Fibroblast of skin of right biceps (primary cell): ENCODE measurements around the gene TAS2R30.
"Not testable (repeated sequence)": the region's sequence is repeated elsewhere in the genome, so short reads cannot be mapped to it uniquely, and the experiment has no call there.

Experiments used
- DNase-seq: peaks from one replicate; pipeline ENCODE4 v3.0.0-alpha.2; 2013

TAS2R30 gene

GRCh38 chr12:11134305-11134704 lies at the start of gene TAS2R30:
TSS of gene TAS2R30 (minus strand) at chr12:11134644. CDS start at chr12:11134244, 400 bp downstream.
- DNase-seq = no peak

GRCh38 chr12:11183011-11183410 lies 48.6 kb upstream of the TAS2R30 start:
- DNase-seq = no peak

DNA sequence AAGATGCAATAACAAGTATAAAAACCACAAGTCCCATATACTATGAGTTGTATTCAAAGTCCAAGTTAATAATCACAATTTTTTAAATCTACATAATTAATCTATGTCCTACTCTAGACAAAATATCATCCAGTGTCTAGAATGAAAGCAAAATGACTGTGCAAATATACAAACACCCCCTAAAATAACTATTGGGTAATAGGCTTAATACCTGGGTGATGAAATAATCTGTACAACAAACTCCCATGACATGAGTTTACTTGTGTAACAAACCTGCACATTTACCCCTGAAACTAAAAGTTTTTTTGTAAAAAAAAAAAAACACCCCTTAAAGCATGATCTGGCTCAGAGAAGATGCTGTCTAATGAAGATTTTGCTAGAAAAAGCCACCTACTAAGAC lies 48.1 kb upstream of the TAS2R30 start:
- no peak for DNase-seq

DNA sequence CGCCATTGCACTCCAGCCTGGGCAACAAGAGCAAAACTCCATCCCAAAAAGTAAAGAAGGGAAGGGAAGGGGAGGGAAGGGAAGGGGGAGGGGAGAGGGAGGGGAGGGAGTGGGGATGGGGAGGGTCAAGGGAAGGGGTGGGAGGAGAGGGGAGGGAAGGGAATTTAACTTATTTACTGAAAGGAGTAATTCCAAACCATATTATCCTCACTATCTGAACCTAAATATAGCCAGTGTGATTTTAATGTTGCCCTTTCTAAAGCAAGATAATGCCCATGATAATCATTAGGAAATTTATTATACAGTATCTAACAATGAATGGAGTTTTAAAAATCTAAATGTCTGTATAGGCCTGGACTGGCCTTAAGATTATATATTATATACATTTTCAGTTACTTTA lies 43.8 kb upstream of the TAS2R30 start:
- no peak for DNase-seq

DNA sequence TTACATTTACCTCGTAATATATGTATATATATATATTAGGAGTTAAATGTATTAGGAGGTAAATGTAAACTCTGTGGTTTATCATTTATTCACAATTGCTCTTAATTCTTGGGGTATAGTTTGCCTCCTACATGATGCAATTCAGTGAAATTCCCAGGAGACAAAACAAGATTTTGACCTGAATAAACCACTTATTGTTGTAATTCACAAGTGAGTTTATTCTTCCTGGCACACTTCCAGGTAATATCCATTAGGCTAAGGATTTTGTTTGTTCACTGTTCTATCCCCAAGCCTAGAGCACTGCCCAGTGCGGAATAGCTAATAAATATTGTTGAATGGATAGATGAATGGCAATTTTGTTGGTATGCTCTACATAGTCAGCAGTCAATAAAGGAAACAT lies 39.6 kb upstream of the TAS2R30 start:
- peak; percentile 10 for DNase-seq

DNA sequence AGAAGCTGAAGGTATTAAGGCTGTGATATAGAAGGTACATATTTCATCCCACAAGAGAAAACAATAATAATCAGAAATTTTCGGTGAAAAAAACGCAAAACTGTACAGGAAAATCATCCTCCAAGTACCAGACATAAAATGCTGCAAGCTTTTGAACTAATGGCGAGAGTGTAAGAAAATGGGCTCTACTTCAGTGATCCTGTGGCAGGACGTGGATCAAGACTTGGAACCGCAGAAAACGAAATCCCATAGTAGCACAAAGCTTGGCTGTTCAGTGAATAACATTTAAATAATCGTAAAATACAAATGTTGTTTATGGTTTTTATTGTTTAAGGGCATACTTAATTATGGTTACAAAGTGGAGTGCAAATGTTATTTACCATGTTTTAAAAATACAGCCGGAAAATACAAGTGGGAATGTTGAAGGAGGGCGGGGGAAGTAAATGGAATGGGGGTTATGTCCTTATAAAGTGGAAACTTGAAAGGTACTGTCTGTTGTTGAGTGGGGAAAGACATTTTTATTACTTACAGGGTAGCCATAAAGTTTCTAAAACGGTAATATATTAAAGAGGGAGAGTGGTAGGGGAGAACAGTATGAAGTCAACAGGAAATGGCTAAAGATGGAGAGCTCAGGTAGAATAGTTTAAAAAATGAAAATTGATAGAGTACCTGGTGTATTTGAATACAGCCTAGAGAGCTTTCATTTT lies 37.7 kb upstream of the TAS2R30 start:
- DNase-seq = peak; percentile 11

- DNase-seq = peak; percentile 96
Measured at GRCh38 chr12:11171145-11171968, 36.9 kb upstream of the TAS2R30 start, which contains the start of gene SMIM10L1. TSS of gene SMIM10L1 (plus strand) at chr12:11171194. CDS start at chr12:11171357, 163 bp downstream.

DNA sequence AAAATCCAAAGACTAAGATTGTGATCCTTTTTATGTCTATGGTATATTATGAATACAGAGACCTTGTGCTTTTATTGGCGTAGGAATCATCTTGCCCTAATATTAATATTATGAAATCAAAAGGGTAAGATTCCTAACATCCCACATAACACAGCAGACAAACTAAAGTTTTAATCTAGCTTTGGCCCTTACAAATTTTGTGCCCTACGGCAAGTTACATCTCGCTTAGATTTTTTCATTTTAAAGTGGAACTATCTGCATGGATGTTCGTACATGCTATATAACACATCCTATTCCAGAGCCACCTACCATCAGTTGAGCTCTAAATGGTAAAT lies 36.3 kb upstream of the TAS2R30 start:
- DNase-seq = no peak

DNA sequence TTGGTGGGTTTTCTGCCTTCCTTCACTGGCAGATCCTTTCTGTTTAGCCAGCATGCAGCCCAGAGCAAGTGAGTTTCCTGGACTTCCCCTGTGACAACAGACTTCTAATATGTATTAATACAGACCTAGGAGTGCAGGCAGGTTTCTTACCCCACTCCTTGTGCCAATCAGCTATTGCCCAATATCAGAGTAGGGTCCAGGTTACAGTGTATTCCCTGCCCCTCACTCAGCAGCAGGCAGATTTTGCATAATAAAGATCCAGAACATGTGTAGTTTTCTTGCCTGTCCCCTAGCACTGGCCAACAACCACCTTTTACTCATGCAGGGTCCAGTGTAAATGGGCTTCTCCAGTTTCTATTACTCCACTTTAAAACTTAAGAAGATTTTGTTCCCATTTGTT lies 31.9 kb upstream of the TAS2R30 start:
- no peak for DNase-seq

DNA sequence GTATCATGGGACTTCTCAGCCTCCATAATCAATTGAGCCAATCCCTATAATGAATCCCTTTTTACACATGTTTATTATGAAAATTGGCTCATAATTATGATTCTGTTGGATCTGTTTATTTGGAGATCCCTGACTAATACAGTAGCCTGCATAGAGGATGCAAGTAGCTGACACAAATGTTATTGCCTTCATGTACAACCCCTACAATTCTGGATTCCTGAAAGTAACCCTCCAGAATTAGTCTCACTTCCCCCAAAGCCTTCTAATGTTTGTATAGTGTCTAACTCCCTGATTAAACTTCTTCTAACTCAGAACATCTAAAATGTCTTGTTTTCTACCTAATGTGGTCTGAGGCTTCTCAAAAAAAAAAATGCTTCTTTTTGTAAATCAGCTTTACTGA lies 29.9 kb upstream of the TAS2R30 start:
- no peak for DNase-seq

DNA sequence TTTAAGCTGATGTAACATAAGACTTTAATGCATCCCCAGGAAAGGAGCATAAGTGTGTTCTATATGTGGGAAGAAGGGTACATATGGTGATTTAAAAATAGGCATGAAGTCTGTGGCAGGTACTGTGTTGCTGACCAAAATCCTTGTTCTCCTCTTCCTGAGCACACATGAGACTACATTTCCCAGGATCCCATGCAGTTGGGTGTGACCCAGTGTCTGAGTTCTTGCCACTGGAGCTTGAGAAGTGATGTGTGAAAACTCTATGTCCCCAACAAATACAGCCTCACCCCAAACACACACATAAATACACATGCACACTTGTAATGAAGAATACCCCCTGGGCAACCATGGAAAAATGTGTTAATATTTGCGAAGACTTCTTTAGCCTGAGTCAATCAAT lies 28.1 kb upstream of the TAS2R30 start:
- DNase-seq = no peak

- DNase-seq = no peak
Measured at GRCh38 chr12:11158885-11159444, 24.5 kb upstream of the TAS2R30 start.

DNA sequence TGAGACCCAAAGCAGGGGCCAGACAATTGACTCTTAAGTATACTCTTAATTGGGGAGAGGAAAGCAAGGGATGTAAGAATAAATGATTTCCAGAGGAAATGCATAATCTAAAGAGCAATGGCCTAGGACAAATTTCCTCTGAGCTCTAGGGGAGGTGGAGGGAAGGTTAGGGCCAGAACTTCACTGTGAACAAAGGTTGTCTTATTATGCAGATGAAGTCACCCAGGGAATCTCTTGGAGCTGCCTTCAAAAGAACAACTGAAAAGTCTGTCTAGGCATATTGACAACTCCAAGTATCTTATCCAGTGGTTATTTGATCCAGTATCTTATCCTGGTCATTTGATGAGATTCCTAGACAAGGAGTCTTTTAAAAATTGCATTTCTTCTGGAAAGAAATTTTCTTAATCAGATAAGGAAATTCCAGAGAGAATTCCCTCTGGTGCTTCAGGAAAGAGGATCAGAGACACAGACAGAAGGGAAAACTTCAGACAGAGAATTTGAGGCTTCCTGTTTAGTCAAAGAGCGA lies 20.0 kb upstream of the TAS2R30 start:
- DNase-seq = no peak

DNA sequence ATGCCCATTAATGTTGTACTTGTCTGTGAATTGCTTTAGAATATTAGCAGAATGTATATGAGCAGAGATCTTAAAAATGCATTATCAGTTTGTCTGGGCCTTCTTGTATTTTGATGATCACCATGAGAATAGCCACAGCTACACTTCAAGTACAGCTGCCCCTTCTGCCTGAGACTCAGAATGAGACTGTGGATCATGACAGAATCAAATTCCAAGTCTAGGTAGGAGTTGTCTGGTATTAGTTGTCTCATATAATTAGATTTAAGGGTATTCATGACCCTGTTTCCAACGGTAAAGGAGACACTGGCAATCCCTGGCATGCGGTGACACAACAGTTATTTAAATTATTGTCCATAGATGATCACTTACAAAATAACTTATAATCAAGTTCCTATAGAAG lies 18.3 kb upstream of the TAS2R30 start:
- no peak for DNase-seq

DNA sequence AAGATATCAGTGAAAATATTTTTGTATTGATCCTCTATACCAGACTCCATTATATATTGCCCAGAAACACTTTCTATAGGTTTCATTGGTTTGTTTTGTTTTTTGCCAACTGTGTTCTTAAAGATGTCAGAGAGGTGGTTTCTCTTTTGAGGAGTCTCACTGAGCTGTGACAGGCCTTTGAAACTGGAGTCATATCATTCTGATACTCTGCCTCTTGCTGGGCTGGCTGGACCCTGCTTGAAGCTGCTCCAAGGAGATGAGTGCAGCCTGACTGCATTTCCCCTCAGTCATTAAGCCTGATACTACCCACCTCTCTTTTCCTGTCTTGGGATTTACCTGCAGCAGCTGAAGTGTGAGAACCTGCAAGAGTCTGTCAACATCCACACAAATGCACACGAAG lies 16.4 kb upstream of the TAS2R30 start:
- no peak for DNase-seq

GRCh38 chr12:11147420-11147819 lies 13.0 kb upstream of the TAS2R30 start:
- no peak for DNase-seq

DNA sequence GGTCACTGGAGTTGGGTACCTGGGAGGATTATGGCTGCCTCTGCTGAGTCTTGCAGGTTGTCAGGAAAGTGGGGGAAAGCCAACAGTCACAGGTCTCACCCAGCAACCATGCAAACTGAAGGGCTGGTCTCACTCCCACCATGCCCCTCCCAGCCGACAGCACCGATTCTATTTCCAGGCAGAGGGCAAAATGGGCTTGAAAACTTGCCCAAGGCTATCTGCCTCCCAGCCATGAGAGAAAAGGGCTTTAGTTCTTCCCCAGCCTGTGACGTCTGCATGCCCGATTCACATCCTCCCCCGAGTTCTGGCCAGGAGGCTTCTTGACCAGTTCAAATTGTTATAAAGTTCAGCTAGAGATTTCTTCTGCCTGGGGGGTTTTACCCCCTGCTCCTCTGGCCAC lies 9.9 kb upstream of the TAS2R30 start:
- DNase-seq = no peak

GRCh38 chr12:11143352-11143751 lies 8.9 kb upstream of the TAS2R30 start:
- DNase-seq = no peak

DNA sequence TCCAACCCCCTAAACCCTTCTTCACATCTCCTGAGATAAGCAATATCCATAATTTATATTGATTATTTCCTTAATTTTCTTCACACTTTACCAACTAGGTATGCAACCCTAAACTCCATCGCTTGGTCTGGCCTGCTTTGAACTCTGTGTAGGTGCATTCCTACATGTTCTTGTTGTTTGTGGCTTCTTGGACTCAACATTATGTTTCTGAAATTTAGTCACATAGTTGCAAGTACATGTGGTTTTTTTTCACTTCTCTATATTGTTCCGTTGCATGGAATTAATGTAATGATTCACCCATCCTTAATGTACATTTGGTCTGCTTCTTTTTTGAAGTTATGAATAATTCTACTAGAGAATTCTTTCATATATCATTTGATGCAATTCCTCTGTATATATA lies 1.6 kb upstream of the TAS2R30 start:
- DNase-seq = no peak

DNA sequence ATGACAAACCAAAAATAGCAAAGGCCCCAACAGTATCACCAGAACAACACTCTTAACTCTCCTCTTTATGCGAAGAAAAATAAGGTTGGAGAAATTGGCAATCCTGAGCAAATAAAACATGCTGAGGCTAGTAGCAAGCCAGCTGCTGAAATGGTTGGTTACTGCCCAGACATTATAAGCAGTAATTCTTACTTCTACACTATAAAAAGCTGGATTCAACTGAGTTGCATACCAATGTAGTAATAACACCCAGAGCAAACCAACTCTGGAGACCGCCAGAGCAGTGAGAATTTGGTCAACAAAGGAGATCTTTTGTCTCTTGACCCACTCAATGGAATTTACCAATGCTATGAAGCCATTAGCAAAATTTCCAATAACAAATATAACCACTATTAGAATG lies 628 bp downstream of the TAS2R30 start:
- DNase-seq = no peak

DNA sequence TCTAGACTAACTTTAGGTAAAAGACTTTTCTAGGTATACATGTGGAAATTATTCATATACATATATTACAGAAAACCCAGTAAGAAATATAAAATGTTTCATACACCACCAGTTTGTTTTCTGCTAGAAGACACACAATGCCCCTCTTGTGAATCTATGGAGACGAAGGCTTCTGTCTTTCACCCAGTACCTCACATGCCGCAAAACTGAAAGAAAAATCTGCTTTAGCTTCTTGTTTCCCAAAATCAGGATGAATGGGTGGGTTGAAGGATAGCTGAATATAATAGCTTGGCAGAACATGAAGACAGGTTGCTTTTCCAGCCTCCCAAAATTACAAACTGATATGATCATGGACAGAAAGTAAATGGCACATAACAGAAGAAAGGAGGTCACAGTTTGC lies 1.3 kb downstream of the TAS2R30 start:
- DNase-seq = no peak

- DNase-seq = no peak
Measured at GRCh38 chr12:11130999-11131398, 3.4 kb downstream of the TAS2R30 start.

- DNase-seq = no peak
Measured at GRCh38 chr12:11130382-11130781, 4.1 kb downstream of the TAS2R30 start.

DNA sequence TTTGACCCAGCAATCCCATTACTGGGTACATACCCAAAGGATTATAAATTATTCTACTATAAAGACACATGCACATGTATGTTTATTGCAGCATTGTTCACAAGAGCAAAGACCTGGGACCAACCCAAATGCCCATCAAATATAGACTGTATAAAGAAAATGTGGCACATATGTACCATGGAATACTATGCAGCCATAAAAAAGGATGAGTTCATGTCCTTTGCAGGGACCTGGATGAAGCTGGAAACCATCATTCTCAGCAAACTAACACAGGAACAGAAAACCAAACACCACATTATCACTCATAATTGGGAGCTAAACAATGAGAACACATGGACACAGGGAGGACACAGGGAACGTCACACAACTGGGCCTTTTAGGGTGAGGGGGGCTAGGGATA lies 20.3 kb downstream of the TAS2R30 start:
- not testable (repeated sequence) for DNase-seq
